ENCODE measurements around the gene PDSS2. TPM values are rescaled to one million over a fixed set of nuclear protein-coding genes. Genes with fewer than 3 reads are reported as not detected.
A peak's percentile ranks its signal among the peaks of the same experiment; 100 is the strongest.
"Not testable (repeated sequence)": the region's sequence is repeated elsewhere in the genome, so short reads cannot be mapped to it uniquely, and the experiment has no call there.

PDSS2 gene
- total RNA-seq, 1 donor from 2014 or later, result 6.6 TPM

DNA sequence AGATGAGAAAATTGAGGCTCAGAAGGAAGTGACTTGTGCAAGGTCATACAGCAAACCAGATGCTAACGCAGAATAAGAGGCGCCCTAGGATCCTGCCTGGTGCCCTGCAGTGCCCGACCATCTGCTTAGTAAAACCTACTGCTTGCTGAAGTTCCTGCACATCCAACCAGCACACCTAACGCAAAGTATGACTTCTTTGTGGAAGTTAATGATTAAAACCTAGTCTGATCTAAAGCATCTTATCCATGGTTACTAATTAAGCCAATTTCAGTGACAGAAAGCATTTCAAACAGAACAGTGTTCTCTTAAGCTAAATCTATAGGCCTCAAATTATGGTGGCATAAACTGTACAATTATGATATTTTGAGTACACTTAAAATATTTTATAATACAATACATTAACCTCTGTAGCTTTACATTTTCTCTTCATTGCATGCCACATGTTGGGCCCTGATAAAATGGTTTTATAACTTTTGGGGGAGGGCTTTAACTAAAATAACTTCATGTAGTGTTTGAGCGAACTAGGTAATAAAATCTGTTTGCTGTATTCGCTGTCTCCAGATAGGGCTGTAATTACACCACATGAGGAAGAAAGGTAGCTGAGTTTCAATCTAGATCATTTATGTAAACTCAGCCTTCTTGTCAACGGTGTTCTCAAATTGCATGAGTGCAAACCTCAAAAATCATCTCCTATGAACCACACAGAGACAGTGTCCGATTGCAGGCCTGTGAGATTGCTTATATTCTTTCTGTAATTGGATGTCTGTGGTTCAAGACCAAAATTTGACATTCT, 306.5 kb downstream of the PDSS2 start:
- DNase-seq, result no peak

DNA sequence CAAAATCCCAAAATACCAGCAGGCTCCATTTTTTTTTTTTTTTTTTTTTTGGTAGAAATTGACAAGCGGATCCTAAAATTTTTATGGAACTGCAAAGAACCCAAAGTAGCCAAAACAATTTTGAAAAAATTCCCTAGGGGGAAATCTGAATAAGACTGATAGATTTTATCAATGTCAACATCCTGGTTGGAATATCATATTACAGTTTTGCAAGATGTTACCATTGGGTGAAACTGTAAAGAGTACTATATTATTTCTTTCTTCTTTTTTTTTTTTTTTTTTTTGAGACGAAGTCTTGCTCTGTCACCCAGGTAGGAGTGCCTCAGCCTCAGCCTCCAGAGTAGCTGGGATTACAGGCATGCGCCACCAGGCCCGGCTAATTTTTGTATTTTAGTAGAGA, 314.7 kb downstream of the PDSS2 start:
- no peak for DNase-seq

GRCh38 chr6:107144014-107144413, 315.4 kb downstream of the PDSS2 start:
- DNase-seq, result no peak

DNA sequence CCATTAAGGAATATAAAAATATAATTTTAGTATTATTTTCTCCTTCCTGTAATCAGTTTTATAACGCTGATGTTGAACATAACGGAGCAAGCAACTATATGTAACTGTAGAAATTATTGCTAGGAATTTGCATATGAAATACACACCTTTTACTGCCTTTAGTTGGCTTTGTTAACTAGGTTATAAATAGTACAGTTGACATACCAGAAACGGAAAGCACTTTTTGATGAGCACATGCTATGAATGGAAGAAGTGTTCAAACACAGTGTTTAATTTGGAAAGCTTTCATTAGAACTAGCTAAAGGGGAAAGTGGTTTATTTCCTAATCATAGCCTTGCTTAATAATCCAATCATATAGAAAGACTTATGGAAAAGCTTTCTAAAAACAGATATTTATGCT, 318.8 kb downstream of the PDSS2 start:
- no peak for DNase-seq

DNA sequence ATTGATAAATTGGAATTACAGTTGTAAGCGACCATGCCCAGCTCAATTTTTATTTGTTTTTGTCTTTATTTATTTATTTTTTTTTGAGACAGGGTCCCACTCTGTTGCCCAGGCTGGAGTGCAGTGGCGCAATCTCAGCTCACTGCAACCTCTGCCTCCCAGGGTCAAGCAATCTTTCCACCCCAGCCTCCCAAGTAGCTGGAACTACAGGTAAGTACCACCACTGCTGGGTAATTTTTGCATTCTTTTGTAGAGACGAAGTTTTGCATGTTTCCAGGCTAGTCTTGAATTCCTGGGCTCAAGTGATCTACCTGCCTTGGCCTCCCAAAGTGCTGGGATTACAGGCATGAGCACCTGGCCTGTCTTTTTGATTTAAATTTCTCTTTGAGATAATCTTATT, 323.0 kb downstream of the PDSS2 start:
- not testable (repeated sequence) for DNase-seq

DNA sequence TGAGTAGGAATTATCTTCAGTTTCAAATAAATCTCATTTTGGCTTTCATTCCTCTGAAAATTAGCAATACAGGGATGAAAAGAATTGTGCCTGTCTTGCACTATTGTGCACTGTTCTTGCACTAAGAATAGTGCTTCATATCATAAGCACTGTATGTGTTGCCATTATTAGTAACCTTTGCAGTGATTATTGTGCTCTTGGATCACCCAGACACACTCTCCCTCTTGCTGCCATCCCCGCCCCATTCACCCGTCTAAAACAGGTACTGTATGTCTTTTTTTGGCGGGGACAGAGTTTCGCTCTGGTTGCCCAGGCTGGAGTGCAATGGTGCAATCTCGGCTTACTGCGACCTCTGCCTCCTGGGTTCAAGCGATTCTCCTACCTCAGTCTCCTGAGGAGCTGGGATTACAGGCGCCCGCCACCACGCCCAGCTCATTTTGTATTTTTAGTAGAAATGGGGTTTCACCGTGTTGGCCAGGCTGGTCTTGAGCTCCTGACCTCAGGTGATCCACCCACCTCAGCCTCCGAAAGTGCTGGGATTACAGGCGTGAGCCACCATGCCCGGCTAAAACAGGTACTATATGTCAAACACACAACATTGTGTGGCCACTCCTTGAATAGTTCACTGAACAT, 324.2 kb downstream of the PDSS2 start:
- DNase-seq, result not testable (repeated sequence)

- DNase-seq, result peak; percentile 58
These were observed 326.9 kb downstream of the PDSS2 start for GRCh38 chr6:107132330-107132954.

DNA sequence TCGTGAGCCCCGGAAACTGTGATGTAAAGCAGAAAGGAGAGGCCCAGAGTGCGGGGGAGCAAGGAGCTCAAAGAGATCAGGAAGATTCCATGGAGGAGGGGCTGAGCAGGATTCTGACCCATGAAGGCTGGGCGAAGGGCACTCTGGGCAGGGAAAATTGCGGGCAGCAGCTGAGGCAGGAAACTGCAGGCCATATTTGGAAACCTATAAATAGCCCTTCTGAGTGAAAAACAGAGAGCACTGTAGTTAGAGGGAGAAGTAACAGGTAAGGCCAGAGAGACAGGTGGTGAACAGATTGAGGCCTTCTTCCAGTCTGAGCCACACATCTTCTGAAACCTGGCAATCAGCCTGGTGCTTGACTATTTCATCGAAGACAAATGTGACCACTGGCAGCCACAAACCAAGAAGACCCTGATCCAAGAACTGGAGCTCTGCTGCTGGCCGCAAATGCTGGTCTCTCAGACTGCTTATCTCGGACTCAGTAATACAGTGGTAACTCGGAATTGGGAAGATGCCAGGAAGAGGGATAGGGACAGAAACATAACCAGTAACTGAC, 329.9 kb downstream of the PDSS2 start:
- no peak for DNase-seq

DNA sequence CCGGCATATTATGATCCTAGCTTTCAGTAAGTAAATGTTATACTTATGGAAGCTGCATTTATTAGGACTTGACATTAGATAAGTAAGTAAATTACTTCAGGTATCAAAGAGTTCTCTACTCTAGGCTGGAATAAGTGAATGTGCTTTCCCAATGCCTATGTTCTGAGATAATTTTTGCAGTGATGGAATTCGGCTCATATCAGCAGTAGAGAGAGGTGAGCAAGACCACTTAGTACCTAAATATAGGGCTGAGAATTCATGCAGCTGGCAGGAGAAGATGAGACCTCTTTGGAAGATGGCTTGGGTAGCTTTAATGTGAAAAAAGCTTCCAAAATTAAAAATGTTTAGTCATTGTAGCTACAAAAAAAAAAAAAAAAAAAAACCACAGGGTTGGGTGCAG, 330.8 kb downstream of the PDSS2 start:
- no peak for DNase-seq

- no peak for DNase-seq
These were observed 331.2 kb downstream of the PDSS2 start for GRCh38 chr6:107128175-107128574.

- no peak for DNase-seq
These were observed 333.6 kb downstream of the PDSS2 start for GRCh38 chr6:107125771-107126170.

DNA sequence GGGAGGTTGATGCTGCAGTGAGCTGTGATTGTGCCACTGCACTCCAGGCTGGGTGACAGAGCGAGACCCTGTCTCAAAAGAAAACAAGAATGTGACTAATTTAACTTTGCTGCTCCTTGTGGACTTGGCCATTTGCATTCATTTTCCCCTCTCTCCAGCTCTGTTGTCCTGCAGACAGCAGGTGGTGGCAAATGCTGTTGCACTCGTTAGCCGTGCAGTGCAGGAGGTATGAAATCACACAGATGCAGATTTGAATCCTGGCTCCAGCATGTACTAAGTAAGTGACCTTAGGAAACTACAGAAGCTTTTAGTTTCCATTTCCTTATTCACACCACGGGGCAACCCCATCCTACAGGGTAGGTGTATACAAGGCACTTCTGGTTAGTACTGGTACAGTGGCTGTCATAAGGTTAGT, 334.4 kb downstream of the PDSS2 start:
- DNase-seq, result no peak

DNA sequence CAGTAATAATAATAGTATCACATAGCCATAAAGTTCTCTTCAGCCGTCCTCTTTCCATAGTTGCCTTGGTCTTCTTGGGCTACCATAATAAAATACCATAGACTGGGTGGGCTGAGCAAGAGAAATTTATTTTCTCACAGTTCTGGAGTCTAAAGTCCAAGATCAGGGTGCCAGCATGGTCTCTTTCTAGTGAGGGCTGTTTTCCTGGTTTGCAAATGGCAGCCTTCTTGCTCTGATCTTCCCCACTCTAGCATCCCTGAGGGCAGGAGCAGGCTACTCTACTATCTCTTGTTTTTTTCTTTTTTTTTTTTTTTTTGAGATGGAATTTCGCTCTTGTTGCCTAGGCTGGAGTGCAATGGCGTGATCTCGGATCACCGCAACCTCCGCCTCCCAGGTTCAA, 335.9 kb downstream of the PDSS2 start:
- no peak for DNase-seq

DNA sequence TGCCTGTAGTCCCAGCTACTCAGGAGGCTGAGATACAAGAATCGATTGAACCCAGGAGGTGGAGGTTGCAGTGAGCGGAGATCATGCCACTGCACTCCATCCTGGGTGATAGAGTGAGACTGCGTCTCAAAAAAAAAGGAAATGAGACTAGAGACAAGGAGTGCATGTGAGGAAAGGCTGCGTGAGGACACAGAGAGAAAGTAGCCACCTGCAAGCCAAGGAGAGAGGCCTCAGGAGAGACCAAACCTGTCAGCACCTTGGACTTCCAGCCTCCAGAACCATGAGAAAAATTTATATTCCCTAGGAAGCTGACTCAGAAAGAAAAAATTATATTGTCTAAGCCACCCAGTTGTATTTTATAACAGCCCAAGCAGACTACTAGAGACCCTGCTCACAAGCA, 336.6 kb downstream of the PDSS2 start:
- DNase-seq, result no peak

DNA sequence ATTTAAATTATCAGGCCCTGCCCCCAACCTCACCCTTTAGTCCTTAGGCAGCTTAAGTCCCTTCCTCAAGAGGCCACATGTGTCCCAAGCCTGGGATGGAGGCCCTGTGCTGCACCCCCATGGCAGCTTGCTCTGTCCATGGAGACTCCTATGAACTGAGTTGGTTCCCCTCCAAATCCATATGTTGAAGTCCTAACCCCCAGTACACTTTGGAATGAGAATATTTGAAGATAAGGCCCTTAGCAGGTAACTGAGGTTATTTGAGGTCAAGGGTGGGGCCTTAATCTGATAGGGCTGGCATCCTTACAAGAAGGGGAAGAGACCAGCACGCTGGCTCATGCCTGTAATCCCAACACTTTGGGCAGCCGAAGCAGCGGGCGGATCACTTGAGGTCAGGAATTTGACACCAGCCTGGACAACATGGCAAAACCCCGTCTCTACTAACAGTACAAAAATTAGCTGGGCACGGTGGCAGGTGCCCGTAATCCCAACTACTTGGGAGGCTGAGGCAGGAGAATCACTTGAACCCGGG, 337.3 kb downstream of the PDSS2 start:
- DNase-seq, result no peak

- DNase-seq, result no peak
These were observed 338.1 kb downstream of the PDSS2 start for GRCh38 chr6:107121266-107121665.

DNA sequence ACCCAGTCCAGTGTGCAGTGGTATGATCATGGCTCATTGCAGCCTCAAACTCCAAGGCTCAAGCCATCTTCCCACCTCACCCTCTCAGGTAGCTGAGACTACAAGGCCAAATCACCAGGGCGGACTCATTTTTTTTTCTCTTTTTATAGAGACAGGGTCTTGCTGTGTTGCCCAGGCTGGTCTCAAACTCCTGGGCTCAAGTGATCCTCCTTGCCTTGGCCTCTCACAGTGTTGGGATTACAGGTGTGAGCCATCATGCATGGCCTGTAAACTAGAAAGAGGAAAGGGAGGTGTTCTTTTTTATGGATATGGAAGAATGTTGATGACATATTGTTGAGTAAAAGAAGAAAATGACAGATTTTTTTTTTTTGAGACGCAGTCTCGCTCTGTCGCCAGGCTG, 339.0 kb downstream of the PDSS2 start:
- no peak for DNase-seq

DNA sequence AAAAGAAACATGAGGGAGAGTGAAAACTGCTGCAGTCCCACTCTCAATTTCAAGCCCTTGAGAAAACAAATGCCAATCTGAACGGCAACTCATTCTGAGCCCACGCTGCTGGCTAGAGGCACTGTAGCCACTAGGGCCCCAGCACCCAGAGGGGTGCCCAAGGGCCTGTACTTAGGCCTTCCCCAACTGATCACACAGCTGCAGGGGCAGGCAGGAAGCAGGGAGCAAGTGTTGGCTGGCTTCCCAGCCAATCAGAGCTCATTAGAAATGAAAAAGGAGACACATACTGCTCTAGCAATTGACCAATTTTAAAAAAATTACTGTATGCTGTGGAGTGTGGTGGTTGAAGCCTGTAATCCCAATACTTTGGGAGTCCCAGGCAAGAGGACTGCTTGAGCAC, 340.4 kb downstream of the PDSS2 start:
- no peak for DNase-seq

- DNase-seq, result not testable (repeated sequence)
These were observed 340.8 kb downstream of the PDSS2 start for GRCh38 chr6:107118540-107118939.

GRCh38 chr6:107116931-107117330, 342.4 kb downstream of the PDSS2 start:
- no peak for DNase-seq

GRCh38 chr6:107116328-107116892, 343.0 kb downstream of the PDSS2 start:
- DNase-seq, result peak; percentile 40

GRCh38 chr6:107115695-107116327, 343.6 kb downstream of the PDSS2 start:
- DNase-seq, result peak; percentile 49

Measured in dermis blood vessel endothelial cell (primary cell).